RWPE2 (cell line): ENCODE results near the gene BAAT.
"Not testable (repeated sequence)": the region's sequence is repeated elsewhere in the genome, so short reads cannot be mapped to it uniquely, and the experiment has no call there.

ENCODE experiments used
- ATAC-seq: fragments of 200-7000 bp; cut with Tn5 transposase; 3 replicates; pipeline ENCODE4 v1.9.1; 2021; ENCODE audit warnings: low read depth
- DNase-seq: peaks from one replicate; pipeline ENCODE4 v3.0.0-alpha.2; 2020; ENCODE audit warnings: low spot score
- H3K27ac ChIP-seq: fragments of 450-650 bp; 2 replicates; pipeline ENCODE4 v1.5.1; 2017; ENCODE audit warnings: mild to moderate bottlenecking; ENCODE audit not compliant: poor library complexity, severe bottlenecking
- H3K27me3 ChIP-seq: fragments of 250-450 bp; sonication (Bioruptor Pico); 2 replicates; pipeline ENCODE4 v1.5.1; 2021; ENCODE audit warnings: mild to moderate bottlenecking, moderate library complexity; ENCODE audit not compliant: insufficient read depth, poor library complexity, severe bottlenecking
- H3K36me3 ChIP-seq: fragments of 250-450 bp; sonication (Bioruptor Pico); 2 replicates; pipeline ENCODE4 v1.5.1; 2020; ENCODE audit warnings: low read depth, mild to moderate bottlenecking, moderate library complexity
- H3K4me1 ChIP-seq: fragments of 250-450 bp; sonication (Bioruptor Pico); 2 replicates; pipeline ENCODE4 v1.5.1; 2021; ENCODE audit warnings: mild to moderate bottlenecking, moderate library complexity; ENCODE audit not compliant: insufficient read depth, poor library complexity, severe bottlenecking
- H3K4me3 ChIP-seq: fragments of 250-450 bp; sonication (Bioruptor Pico); 2 replicates; pipeline ENCODE4 v1.5.1; 2021; ENCODE audit warnings: mild to moderate bottlenecking, moderate library complexity; ENCODE audit not compliant: severe bottlenecking
- H3K9me3 ChIP-seq: fragments of 250-450 bp; sonication (Bioruptor Pico); 2 replicates; pipeline ENCODE4 v1.5.1; 2021; ENCODE audit warnings: mild to moderate bottlenecking, moderate library complexity; ENCODE audit not compliant: severe bottlenecking
- TF ChIP-seq, protein P1 (sequence below): fragments of 450-650 bp; IDR thresholded peaks from one replicate; pipeline ENCODE4 v1.5.1; 2017; ENCODE audit warnings: mild to moderate bottlenecking, moderate library complexity; ENCODE audit not compliant: poor library complexity, severe bottlenecking

The BAAT gene

DNA sequence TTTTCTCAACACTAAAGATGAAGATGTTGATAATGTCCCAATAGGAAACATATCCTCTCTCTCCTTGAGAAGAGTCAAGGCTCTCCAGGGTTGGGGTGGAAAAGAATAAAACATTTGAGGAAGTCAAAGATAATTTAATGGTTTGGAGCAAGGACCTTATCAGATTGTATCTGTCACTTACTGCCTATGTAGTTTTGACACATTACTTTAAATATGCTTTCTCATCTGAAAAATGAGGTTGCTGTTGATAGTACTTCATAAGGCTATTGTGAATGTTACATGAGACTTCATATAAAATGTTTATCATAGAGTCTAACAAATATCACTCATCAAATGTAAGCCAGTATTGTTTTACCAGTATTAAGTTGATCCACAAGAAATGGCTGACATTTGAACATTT is 48.7 kb downstream of the BAAT start:
- ATAC-seq (no peak), DNase-seq (no peak)
- TF ChIP-seq, protein P1, sequence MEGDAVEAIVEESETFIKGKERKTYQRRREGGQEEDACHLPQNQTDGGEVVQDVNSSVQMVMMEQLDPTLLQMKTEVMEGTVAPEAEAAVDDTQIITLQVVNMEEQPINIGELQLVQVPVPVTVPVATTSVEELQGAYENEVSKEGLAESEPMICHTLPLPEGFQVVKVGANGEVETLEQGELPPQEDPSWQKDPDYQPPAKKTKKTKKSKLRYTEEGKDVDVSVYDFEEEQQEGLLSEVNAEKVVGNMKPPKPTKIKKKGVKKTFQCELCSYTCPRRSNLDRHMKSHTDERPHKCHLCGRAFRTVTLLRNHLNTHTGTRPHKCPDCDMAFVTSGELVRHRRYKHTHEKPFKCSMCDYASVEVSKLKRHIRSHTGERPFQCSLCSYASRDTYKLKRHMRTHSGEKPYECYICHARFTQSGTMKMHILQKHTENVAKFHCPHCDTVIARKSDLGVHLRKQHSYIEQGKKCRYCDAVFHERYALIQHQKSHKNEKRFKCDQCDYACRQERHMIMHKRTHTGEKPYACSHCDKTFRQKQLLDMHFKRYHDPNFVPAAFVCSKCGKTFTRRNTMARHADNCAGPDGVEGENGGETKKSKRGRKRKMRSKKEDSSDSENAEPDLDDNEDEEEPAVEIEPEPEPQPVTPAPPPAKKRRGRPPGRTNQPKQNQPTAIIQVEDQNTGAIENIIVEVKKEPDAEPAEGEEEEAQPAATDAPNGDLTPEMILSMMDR = no peak

DNA sequence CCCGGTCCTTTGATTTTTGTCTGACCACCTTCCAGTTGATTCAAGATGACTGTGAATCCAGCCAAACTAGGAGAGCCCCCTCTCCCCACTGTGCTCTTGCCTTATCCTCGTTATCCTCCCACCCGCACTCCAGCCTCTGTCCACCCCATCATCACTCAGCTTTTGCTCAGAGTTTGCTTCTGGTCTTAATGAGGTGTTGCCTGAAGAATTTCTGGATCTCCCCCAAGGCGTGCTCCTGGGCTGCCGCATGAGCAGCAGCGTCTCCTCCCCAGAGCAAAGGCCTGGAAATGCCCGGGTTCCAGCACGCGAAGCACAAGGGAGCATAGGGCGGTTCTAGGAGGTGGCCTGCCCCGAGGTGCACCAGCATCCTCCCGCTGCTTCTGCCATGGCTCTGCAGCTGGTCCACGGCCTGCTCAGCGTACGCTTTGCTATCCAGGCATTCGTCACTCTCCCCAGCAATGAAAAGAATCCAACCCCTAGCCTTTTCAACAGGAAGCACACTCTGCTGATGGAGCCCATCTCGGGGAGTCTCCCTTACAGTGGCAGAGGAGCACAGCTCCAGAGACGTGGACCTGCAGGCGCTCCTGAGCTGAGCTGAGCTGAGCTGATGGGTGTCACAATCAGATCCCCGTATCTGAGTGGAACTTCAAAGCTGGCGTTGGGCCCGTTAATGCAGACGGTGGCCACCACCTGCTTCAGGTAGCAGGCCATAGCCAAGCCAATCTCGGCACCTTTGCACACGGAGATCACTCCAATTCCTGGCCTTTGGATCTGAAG is 50.7 kb downstream of the BAAT start:
- ATAC-seq (no peak), DNase-seq (no peak)
- no peak overlapping the region for H3K4me3 ChIP-seq
- no peak overlapping the region for H3K27ac ChIP-seq
- H3K9me3 ChIP-seq = no peaks in the 10 kb centered on the region
- H3K4me1 ChIP-seq = no peaks in the 10 kb centered on the region
- TF ChIP-seq, protein P1 = no peak
- no peaks in the 10 kb centered on the region for H3K36me3 ChIP-seq
- H3K27me3 ChIP-seq = no peaks in the 10 kb centered on the region

More for the DNA sequence above, 48.7 kb downstream of the BAAT start:
- Histone ChIP-seq H3K27me3 (no peaks in the 10 kb centered on the region), H3K4me1 (no peaks in the 10 kb centered on the region), H3K36me3 (no peaks in the 10 kb centered on the region), H3K27ac (no peak overlapping the region), H3K4me3 (no peak overlapping the region), H3K9me3 (no peaks in the 10 kb centered on the region)

DNA sequence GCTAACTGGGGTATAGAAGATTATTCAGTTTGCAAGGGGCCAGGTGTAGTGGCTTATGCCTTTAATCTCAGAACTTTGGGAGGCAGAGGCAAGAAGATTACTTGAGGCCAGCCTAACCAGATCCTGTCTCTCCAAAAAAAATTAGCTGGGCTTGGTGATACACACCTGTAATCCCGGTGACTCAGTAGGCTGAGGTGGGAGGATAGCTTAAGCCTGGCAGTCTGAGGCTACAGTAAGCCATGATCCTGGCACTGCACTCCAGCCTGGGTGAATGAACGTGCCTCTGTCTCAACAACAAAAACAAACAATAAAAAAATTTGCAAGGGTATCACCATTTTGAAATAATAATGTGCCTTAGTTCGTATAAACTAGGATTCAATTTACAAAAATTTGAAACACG is 51.3 kb downstream of the BAAT start:
- ATAC-seq = no peak
- TF ChIP-seq, protein P1 = no peak
- Histone ChIP-seq H3K9me3 (no peaks in the 10 kb centered on the region), H3K36me3 (no peaks in the 10 kb centered on the region), H3K27me3 (no peaks in the 10 kb centered on the region), H3K4me3 (no peak overlapping the region), H3K4me1 (no peaks in the 10 kb centered on the region), H3K27ac (no peak overlapping the region)
- no peak for DNase-seq

DNA sequence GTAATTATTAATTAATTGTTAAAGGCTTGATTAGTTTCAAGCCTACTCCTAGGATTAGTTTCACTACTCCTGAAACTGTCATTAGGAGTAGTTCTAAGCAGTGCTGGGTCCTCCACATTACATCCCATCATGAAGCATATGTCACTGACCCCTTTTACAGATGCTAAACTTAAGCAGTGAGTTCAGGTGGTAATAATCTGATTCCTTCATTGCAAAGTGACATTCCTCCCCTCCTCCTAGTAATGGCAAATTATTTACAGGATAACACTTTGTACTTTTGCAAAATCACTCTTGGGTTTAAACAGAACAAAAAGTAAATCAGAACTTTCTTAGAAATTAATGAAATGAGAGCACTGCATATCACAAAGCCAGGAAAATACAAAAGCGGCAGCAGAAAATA is 52.4 kb downstream of the BAAT start:
- Histone ChIP-seq H3K9me3 (no peaks in the 10 kb centered on the region), H3K27ac (no peak overlapping the region), H3K36me3 (no peaks in the 10 kb centered on the region), H3K4me3 (no peak overlapping the region), H3K4me1 (no peaks in the 10 kb centered on the region), H3K27me3 (no peaks in the 10 kb centered on the region)
- no peak for DNase-seq
- TF ChIP-seq, protein P1 = no peak
- no peak for ATAC-seq

DNA sequence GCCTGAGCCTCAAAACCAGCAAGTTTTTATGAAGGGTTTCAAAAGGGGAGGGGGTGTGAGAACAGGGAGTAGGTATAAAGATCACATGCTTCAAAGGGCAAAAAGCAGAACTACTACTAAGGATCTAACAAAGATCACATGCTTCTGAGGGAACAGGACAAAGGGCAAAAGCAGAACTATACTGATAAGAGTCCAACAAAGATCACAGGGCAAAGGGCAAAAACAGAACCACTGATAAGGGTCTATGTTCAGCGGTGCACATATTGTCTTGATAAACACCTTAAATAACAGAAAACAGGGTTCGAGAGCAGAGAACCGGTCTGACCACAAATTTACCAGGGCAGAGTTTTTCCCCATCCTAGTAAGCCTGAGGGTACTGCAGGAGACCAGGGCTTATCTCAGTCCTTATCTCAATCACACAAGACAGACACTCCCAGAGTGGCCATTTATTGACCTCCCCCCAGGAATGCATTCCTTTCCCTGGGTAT is 57.3 kb downstream of the BAAT start:
- not testable (repeated sequence) for H3K4me1 ChIP-seq

More for the DNA sequence above, 57.3 kb downstream of the BAAT start:
- not testable (repeated sequence) for H3K27me3 ChIP-seq, H3K9me3 ChIP-seq, H3K4me3 ChIP-seq, ATAC-seq, H3K27ac ChIP-seq, DNase-seq, H3K36me3 ChIP-seq
